GM19455 (cell line): ENCODE data around the gene ASB5.

Source experiments
- ATAC-seq: cut with Tn5 transposase; IDR thresholded peaks from one replicate; pipeline ENCODE4 v1.9.1; 2021; ENCODE audit not compliant: unreplicated experiment

Gene ASB5

GRCh38 chr4:176185051-176185450, 84.0 kb downstream of the ASB5 start:
- no peak for ATAC-seq
